GM12801 (cell line): ENCODE data around the gene UBAC1.

Experiments used
- TF ChIP-seq, protein P1 (sequence below): IDR thresholded peaks from one replicate; pipeline ENCODE4 v1.5.1; 2011; ENCODE audit warnings: control low read depth; ENCODE audit not compliant: insufficient read length; ENCODE audit errors: extremely low read depth

Gene UBAC1

GRCh38 chr9:135931349-135931820, 29.8 kb downstream of the UBAC1 start:
- TF ChIP-seq, protein P1, sequence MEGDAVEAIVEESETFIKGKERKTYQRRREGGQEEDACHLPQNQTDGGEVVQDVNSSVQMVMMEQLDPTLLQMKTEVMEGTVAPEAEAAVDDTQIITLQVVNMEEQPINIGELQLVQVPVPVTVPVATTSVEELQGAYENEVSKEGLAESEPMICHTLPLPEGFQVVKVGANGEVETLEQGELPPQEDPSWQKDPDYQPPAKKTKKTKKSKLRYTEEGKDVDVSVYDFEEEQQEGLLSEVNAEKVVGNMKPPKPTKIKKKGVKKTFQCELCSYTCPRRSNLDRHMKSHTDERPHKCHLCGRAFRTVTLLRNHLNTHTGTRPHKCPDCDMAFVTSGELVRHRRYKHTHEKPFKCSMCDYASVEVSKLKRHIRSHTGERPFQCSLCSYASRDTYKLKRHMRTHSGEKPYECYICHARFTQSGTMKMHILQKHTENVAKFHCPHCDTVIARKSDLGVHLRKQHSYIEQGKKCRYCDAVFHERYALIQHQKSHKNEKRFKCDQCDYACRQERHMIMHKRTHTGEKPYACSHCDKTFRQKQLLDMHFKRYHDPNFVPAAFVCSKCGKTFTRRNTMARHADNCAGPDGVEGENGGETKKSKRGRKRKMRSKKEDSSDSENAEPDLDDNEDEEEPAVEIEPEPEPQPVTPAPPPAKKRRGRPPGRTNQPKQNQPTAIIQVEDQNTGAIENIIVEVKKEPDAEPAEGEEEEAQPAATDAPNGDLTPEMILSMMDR = no peak

DNA sequence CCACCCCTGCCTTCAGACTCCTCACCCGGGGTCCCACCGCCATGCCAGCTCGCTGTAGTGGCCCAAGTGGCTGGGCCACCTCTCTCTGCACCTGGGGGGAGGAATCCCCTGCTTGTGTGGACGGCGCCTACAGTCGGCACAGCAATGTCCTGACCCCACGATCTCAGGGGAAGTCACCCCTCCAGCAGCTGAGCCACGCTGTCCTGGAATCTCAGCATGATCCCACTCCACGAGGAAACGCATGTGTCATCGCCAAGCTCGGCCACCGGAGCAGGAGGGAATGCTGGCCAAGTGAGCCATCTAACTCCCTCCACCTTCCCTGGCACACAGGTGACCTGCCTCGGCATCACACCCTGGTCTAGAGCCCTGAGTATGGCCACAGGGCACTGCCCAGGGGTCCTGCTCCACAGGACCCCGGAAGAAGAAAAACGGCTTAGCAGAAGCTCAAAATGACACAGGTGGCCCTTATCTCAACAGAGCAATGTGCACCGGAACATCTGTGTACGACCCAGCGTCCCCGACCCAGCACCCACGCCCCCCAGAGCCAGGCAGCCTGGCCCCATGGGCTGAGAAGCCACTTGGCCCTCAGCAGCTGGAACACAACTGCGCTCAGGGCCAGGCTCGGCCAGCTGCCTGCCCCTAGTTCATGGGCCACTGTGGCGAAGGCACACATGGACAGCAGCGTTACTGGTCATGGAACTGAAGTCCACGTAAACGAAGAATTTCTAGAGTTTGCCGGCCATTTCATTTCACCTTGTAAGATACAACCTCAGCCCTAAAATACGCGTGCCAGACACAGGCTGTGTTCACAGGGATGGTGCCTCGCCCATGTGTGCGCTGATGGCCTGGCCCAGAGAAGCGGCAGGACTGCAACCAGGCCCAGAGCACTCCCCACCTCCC, 30.5 kb downstream of the UBAC1 start:
- TF ChIP-seq, protein P1 = no peak

GRCh38 chr9:135929656-135930445, 31.3 kb downstream of the UBAC1 start:
- TF ChIP-seq, protein P1 = no peak

DNA sequence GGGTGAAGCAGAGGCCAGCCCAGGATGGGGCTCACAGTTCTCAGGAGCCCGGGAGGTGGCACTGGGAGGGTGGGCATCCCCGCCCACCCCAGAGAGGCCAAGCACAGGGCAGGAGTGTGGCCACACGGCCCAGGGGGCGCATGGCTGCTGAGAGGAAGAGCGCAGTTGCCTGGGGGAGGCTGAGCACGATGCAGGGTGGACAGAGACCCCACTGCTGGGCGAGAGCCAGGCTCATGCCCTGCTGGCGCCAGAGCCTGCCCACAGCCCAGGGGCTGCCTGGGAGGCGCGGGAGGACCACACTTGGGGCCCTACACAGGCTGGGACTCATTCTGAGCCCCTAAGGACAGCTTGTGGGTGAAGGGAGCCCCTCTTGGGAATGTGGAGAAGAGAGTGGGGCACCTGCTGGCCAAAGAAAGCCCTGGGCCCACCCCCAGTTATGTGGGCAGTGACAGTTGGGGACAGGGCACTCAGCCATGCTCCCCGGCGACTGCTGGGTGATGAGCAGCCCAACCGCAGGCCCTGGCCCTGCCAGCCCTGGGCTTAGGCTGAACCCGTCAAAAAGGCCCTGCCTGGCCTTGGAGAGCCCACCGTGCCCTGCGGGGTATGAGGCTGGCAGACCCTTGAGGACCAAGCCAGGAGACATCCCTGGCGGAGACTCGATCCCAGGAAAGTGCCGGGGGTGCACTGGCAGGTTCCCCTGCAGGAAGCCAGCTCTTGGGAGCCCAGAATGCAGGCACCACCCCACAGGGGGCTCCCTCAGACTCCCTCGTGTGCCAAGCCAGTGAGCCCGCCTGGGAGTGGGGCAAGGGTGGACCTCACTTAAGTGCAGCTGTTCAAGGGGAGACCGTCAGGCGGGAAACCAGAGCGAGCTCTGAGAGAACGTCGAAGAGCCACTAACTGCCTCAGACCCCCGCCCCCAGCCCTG, 32.2 kb downstream of the UBAC1 start:
- TF ChIP-seq, protein P1 = no peak

DNA sequence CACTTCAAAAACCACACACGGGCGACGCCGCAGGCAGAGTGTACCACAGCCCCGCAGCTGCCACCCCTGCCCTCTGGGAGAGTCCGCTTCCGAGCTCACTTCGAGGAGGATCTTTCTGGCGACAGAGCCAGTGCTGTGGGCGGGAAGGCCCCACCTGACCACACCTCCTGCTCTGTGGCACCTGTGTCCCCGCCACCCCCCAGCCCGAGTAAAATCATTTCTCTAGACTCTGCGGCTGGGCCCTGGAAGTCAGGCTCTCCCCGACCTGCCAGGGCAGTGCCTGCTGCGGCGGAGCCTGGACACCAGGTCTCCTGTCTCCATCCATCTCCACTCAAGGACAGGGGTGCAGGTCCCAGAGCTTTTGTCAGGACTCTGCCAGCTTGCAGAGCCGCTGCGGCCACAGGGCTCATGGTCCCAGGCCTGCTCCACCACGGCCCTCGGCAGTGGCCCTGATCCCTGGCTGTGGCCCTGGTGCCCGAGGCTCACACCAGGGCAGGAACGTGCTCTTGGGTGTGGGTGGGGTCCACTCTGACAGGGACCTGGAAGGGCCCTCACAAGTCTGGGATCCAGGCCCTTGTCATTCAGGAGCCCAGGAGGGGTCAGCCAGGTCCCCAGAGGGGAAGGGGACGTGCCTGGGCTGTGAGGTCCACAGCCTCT, 33.0 kb downstream of the UBAC1 start:
- TF ChIP-seq, protein P1 = no peak

DNA sequence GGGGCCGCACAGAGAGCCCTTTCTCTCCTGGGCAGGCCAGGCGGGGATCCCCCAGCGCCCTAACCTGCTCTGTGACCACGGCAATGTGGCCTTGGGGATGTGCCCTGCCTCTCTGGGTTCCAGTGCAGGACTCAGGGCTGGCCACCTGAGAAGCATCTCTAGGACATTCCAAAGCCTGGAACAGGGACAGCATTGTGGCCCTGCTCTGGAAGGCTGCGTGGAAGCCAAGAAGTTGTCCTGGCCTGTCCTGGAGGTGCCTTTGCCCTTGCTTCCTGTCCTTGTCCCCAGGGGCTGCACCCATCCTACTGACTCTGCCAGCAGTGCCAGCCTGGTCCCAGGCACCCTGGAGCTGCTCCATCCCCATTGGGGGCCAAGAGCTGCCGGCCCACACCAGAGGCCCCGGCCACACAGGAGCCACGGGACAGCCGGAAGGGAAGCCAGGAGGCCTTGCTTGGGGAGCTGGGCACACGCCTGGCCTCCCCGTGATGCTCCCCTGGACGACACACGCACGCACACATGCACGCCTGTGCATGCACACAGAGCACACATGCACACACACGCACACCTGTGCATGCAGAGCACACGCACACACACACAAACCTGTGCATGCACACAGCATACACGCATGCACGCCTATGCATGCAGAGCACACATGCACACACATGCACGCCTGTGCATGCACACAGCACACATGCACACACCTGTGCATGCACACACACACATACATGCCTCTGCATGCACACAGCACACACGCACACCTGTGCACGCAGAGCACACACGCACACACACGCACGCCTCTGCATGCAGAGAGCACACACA, 33.8 kb downstream of the UBAC1 start:
- TF ChIP-seq, protein P1 = no peak
